Liver (tissue), 9 donors: Measurements from ENCODE around the gene RSPO4. TPM values are rescaled to one million over a fixed set of nuclear protein-coding genes. Genes with fewer than 3 reads are reported as not detected.

Source experiments
- DNase-seq: peaks from one replicate; pipeline ENCODE4 v3.0.0-alpha.2; 2017; ENCODE audit warnings: low spot score
- H3K27ac ChIP-seq, 2 donors: one replicate each; pipeline ENCODE4 v1.7.0; 2013; ENCODE audit warnings: inconsistent platforms in 2 of 2, low read length in 2 of 2, control low read depth in 1 of 2, low read depth in 1 of 2, mild to moderate bottlenecking in 1 of 2
- H3K27me3 ChIP-seq, 4 donors: one replicate each; pipeline versions ENCODE4 v1.6.1 to v1.7.0; 2013; ENCODE audit warnings: low read length in 3 of 4, inconsistent platforms in 1 of 4, mild to moderate bottlenecking in 1 of 4, moderate library complexity in 1 of 4; ENCODE audit not compliant: control insufficient read depth in 4 of 4, insufficient read depth in 4 of 4
- H3K36me3 ChIP-seq, 4 donors: one replicate each; pipeline versions ENCODE4 v1.6.1 to v1.7.0; 2013; ENCODE audit warnings: low read length in 3 of 4, mild to moderate bottlenecking in 3 of 4, low read depth in 1 of 4, moderate library complexity in 1 of 4; ENCODE audit not compliant: control insufficient read depth in 4 of 4, insufficient read depth in 3 of 4
- H3K4me1 ChIP-seq, 4 donors: one replicate each; pipeline versions ENCODE4 v1.6.1 to v1.7.0; 2013; ENCODE audit warnings: low read length in 3 of 4, mild to moderate bottlenecking in 3 of 4, moderate library complexity in 1 of 4; ENCODE audit not compliant: control insufficient read depth in 4 of 4, insufficient read depth in 4 of 4
- H3K4me3 ChIP-seq, 3 donors: one replicate each; pipeline versions ENCODE4 v1.6.1 to v1.7.0; 2013; ENCODE audit warnings: low read length in 3 of 3, control low read depth in 1 of 3, low read depth in 1 of 3, mild to moderate bottlenecking in 1 of 3
- H3K9ac ChIP-seq, 2 donors: one replicate each; pipeline ENCODE4 v1.7.0; 2013; ENCODE audit warnings: low read length in 2 of 2, mild to moderate bottlenecking in 2 of 2, moderate library complexity in 2 of 2, control low read depth in 1 of 2, low read depth in 1 of 2
- H3K9me3 ChIP-seq, 4 donors: one replicate each; pipeline versions ENCODE4 v1.6.1 to v1.7.0; 2013; ENCODE audit warnings: low read length in 3 of 4; ENCODE audit not compliant: control insufficient read depth in 4 of 4
- CTCF ChIP-seq: fragments of 150-350 bp; IDR thresholded peaks from 2 replicates; pipeline ENCODE4 v1.5.1; 2017; ENCODE audit warnings: improper control_type of control experiment, low read depth, low read length; ENCODE audit not compliant: missing input control
- EGR1 ChIP-seq, 2 donors: IDR thresholded peaks; 2 replicates each; pipeline ENCODE4 v1.6.1; 2016 to 2018; ENCODE audit warnings: antibody characterized with exemption in 2 of 2, low read depth in 2 of 2
- FOXA1 ChIP-seq: IDR thresholded peaks from 2 replicates; pipeline ENCODE4 v1.6.1; 2016; ENCODE audit warnings: antibody characterized with exemption
- FOXA2 ChIP-seq: IDR thresholded peaks from 2 replicates; pipeline ENCODE4 v1.6.1; 2016; ENCODE audit warnings: antibody characterized with exemption
- GABPA ChIP-seq, 2 donors: IDR thresholded peaks in 1 of 2; conservative IDR thresholded peaks in 1 of 2; 2 replicates each; pipeline ENCODE4 v1.6.1; 2016; ENCODE audit warnings: antibody characterized with exemption in 2 of 2, mild to moderate bottlenecking in 1 of 2, moderate library complexity in 1 of 2
- HNF4A ChIP-seq, 2 donors: conservative IDR thresholded peaks; 2 replicates each; pipeline ENCODE4 v1.6.1; 2016; ENCODE audit warnings: antibody characterized with exemption in 2 of 2, mild to moderate bottlenecking in 2 of 2
- HNF4G ChIP-seq: IDR thresholded peaks from 2 replicates; pipeline ENCODE4 v1.6.1; 2016; ENCODE audit warnings: antibody characterized with exemption
- JUND ChIP-seq, 2 donors: IDR thresholded peaks; 2 replicates each; pipeline ENCODE4 v1.6.1; 2016; ENCODE audit warnings: antibody characterized with exemption in 2 of 2
- MAX ChIP-seq: IDR thresholded peaks from 2 replicates; pipeline ENCODE4 v1.6.1; 2016; ENCODE audit warnings: antibody characterized with exemption
- NR2F2 ChIP-seq: IDR thresholded peaks from 2 replicates; pipeline ENCODE4 v1.6.1; 2016; ENCODE audit warnings: antibody characterized with exemption
- RAD21 ChIP-seq, 2 donors: IDR thresholded peaks; 2 replicates each; pipeline ENCODE4 v1.6.1; 2016; ENCODE audit warnings: antibody characterized with exemption in 2 of 2, mild to moderate bottlenecking in 2 of 2
- RXRA ChIP-seq, 2 donors: IDR thresholded peaks; 2 replicates each; pipeline ENCODE4 v1.6.1; 2017 to 2018; ENCODE audit warnings: antibody characterized with exemption in 2 of 2, mild to moderate bottlenecking in 1 of 2
- SP1 ChIP-seq: IDR thresholded peaks from 2 replicates; pipeline ENCODE4 v1.6.1; 2018; ENCODE audit warnings: antibody characterized with exemption, mild to moderate bottlenecking
- TAF1 ChIP-seq: conservative IDR thresholded peaks from 2 replicates; pipeline ENCODE4 v1.6.1; 2016; ENCODE audit warnings: antibody characterized with exemption, mild to moderate bottlenecking
- YY1 ChIP-seq: IDR thresholded peaks from 2 replicates; pipeline ENCODE4 v1.6.1; 2016; ENCODE audit warnings: antibody characterized with exemption, mild to moderate bottlenecking
- ZBTB33 ChIP-seq: IDR thresholded peaks from 2 replicates; pipeline ENCODE4 v1.6.1; 2016; ENCODE audit warnings: antibody characterized with exemption
- WGBS: extraction: QIAGEN DNeasy Blood & Tissue Kit; methylation state at CpG from one replicate; pipeline ENCODE4 v1.1.7; 2013; 5-methylcytosine and 5-hydroxymethylcytosine counted together
- polyA plus RNA-seq, 2 donors: library from polyadenylated mRNA; stranded (reverse) in 1 of 2; unstranded in 1 of 2; fragments of 200-250 nt in 1 of 2; fragments of >200 nt in 1 of 2; fragmentation: Nextera tagmentation in 1 of 2; extraction: Ambion mirVana in 1 of 2; gene quantifications; one replicate each; pipeline versions ENCODE4 v1.2.1 to v1.2.3, GENCODE V29; 2013 to 2015
- total RNA-seq, 2 donors: library from RNA; depleted of rRNA; stranded (reverse); fragments of >200 nt; gene quantifications; one replicate each; pipeline ENCODE4 v1.2.3, GENCODE V29; 2014
- TF ChIP-seq, protein P1 (sequence below): IDR thresholded peaks from 2 replicates; pipeline ENCODE4 v1.6.1; 2016; ENCODE audit warnings: antibody characterized with exemption
- TF ChIP-seq, protein P2 (sequence below): IDR thresholded peaks from 2 replicates; pipeline ENCODE4 v1.6.1; 2016; ENCODE audit warnings: antibody characterized with exemption, mild to moderate bottlenecking
- donor health status: healthy.
- donor health status: healthy.
- donor health status: healthy.
- donor health status: healthy.
- donor health status: healthy.

RSPO4 gene
- total and polyA plus RNA-seq, 4 donors: not detected

DNA sequence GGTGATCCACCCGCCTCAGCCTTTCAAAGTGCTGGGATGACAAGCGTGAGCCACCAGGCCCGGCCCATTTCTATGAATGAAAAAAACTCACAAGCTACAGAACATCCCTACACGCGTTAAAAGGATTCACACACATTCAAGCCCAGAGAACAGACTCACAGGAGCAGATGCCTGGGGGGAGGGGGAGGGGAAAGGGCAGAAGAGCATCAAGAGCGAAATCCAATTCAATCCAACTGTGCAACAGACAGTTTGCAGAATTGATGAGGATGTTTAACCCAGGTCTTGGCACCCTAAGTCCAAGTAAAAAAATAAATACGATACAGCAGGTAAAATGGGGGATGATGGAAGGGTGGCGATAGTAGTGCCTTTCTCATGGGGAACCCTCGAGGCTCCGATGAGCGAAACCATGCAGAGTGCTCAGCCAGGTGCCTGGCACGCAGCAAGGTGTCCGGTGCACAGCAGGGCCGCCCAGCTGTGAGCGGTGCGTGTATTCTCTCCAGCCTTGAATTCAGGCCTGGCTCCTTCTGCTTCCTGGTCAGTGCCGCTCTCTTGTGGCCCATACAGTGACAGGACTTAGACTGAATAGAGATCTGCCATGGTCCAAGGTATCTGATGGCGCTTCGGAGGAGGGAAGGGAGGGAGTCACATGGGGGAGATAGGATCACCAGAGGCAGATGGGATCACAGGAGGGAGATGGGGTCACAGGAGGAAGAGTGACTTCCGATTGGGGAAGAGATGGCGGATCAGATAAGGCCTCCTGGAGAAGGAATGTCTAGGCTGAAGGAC lies 50.5 kb downstream of the RSPO4 start:
- no peak for TF ChIP-seq MAX
- TF ChIP-seq YY1: no peak
- no peak for TF ChIP-seq HNF4G
- no peak for TF ChIP-seq RAD21 (IDR thresholded peaks at IDR 0.05)
- no peak for TF ChIP-seq FOXA1
- TF ChIP-seq, protein P1, sequence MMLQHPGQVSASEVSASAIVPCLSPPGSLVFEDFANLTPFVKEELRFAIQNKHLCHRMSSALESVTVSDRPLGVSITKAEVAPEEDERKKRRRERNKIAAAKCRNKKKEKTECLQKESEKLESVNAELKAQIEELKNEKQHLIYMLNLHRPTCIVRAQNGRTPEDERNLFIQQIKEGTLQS: no peak
- no peak for TF ChIP-seq NR2F2
- TF ChIP-seq RXRA (IDR thresholded peaks at IDR 0.05): no peak
- no peak for TF ChIP-seq TAF1
- DNase-seq: no peak
- Histone ChIP-seq H3K36me3 (no peaks in the 10 kb centered on the region), H3K9me3 (no peaks in the 10 kb centered on the region), H3K27me3 (peaks cover 0 to 13% (median 0%) of the 10 kb centered on the region in 4 donors), H3K27ac (no peak overlapping the region), H3K4me1 (peaks cover 0 to 4% (median 0%) of the 10 kb centered on the region in 4 donors), H3K4me3 (no peak overlapping the region), H3K9ac (no peak overlapping the region)
- WGBS: 80% methylated on average over 21 of the region's 21 CpGs

GRCh38 chr20:949717-950116 lies 52.4 kb downstream of the RSPO4 start:
- no peaks in the 10 kb centered on the region for H3K36me3 ChIP-seq
- WGBS: 89% methylated on average over 7 of the region's 7 CpGs
- TF ChIP-seq NR2F2: no peak
- TF ChIP-seq CTCF: no peak
- TF ChIP-seq RXRA (IDR thresholded peaks at IDR 0.05): no peak
- TF ChIP-seq, protein P2, sequence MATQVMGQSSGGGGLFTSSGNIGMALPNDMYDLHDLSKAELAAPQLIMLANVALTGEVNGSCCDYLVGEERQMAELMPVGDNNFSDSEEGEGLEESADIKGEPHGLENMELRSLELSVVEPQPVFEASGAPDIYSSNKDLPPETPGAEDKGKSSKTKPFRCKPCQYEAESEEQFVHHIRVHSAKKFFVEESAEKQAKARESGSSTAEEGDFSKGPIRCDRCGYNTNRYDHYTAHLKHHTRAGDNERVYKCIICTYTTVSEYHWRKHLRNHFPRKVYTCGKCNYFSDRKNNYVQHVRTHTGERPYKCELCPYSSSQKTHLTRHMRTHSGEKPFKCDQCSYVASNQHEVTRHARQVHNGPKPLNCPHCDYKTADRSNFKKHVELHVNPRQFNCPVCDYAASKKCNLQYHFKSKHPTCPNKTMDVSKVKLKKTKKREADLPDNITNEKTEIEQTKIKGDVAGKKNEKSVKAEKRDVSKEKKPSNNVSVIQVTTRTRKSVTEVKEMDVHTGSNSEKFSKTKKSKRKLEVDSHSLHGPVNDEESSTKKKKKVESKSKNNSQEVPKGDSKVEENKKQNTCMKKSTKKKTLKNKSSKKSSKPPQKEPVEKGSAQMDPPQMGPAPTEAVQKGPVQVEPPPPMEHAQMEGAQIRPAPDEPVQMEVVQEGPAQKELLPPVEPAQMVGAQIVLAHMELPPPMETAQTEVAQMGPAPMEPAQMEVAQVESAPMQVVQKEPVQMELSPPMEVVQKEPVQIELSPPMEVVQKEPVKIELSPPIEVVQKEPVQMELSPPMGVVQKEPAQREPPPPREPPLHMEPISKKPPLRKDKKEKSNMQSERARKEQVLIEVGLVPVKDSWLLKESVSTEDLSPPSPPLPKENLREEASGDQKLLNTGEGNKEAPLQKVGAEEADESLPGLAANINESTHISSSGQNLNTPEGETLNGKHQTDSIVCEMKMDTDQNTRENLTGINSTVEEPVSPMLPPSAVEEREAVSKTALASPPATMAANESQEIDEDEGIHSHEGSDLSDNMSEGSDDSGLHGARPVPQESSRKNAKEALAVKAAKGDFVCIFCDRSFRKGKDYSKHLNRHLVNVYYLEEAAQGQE: no peak
- TF ChIP-seq JUND (IDR thresholded peaks at IDR 0.05): no peak
- no peak for TF ChIP-seq TAF1
- no peak for TF ChIP-seq FOXA2
- no peak for TF ChIP-seq SP1
- TF ChIP-seq HNF4G: no peak
- TF ChIP-seq MAX: no peak
- no peak for TF ChIP-seq RAD21 (IDR thresholded peaks at IDR 0.05)
- TF ChIP-seq GABPA (IDR thresholded peaks at IDR 0.05 in 1 of 2, conservative IDR thresholded peaks at IDR 0.05 in 1 of 2): no peak
- TF ChIP-seq HNF4A (conservative IDR thresholded peaks at IDR 0.05): no peak
- TF ChIP-seq FOXA1: no peak
- no peak for TF ChIP-seq YY1
- TF ChIP-seq, protein P1: no peak
- no peak for TF ChIP-seq ZBTB33
- TF ChIP-seq EGR1 (IDR thresholded peaks at IDR 0.05; ENCODE audit: low read depth in 2 of 2): no peak
- peaks cover 0 to 5% (median 1%) of the 10 kb centered on the region in 4 donors for H3K27me3 ChIP-seq
- no peak overlapping the region for H3K9ac ChIP-seq
- DNase-seq: no peak
- no peak overlapping the region for H3K27ac ChIP-seq
- H3K4me1 ChIP-seq: no peaks in the 10 kb centered on the region
- no peak overlapping the region for H3K4me3 ChIP-seq
- H3K9me3 ChIP-seq: no peaks in the 10 kb centered on the region
